22Rv1 (cell line): Measurements from ENCODE around the gene TRIM26.

Source experiments
- CTCF ChIP-seq: fragments of 450-650 bp; IDR thresholded peaks from 2 replicates; pipeline ENCODE4 v1.5.1; 2017; ENCODE audit warnings: mild to moderate bottlenecking
- ZFX ChIP-seq: fragments of 450-650 bp; IDR thresholded peaks from 2 replicates; pipeline ENCODE4 v1.6.1; 2017; ENCODE audit warnings: antibody characterized with exemption, borderline replicate concordance

DNA sequence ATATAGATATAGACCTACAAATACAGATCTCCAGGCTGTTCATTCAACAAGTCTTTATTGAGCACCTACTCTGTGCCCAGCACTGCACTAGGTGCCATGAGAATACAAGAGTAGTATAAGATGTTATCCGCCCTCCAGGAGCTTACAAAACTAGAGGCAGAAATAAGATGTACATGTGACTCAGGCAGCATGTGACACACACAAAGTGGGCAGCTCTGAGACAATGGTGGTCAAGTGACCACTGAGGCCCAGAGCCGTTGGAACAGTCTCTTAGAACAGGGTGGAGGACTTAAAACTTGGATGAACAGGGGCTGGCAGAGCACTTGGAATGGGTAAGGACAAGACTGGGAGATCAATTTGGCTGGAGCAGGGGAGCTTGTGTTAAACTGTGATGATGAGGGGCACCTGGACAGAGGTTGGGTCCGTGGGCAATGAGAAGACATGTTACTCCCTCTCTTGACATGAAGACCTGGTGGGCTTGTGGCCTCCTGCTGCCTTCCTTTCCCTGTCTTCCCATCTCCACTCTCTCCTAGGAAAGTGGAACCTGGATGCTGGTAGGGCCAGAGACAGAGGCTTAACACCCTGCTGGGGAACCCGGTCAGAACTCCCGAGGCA is 28.7 kb downstream of the TRIM26 start:
- TF ChIP-seq CTCF (no peak), ZFX (no peak)
